AG09319 (cell line): ENCODE data around the gene BAZ1B.

Experiments
- DNase-seq: peaks from one replicate; pipeline ENCODE4 v3.0.0-alpha.2; 2010; ENCODE audit warnings: low read depth; ENCODE audit errors: extremely low read depth
- CTCF ChIP-seq: IDR thresholded peaks from 2 replicates; pipeline ENCODE4 v1.5.1; 2011; ENCODE audit warnings: low read depth, mild to moderate bottlenecking, inconsistent platforms, low read length, moderate library complexity

The BAZ1B gene

DNA sequence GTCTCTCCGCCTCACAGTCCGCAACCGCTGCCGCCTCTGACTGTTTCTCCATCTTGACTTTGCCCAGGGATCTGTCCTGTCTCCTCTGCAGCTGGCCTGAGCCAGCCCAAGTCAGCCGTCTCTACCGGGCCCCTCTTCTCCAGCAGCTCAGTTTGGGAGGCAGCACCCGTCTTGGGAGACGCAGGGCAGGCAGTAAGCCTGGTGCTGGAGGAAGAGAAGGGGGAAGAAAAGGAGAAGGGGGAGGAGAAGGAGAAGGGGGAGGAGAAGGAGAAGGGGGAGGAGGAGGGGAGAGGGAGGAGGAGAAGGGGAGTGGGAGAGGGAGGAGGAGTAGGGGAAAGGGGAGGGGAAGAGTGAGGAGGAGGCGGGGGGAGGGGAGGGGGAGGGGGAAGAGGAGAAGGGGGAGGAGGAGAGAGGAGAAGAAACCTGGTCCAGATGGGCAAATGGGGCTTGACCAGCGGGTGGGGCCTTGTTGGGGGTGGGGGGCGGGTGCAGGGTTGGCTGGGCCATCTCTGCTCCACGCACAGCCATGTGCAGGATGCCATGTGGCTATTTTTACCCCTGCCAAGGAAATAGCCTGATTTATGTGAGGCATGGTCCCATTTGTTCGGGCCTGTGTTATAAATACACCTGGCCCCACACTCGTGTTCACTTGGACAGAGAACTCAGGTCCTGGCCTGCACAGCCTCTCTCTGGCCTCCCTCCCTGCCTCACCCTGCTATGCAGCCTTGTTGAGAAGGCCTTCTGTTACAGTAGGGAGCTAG is 124.4 kb downstream of the BAZ1B start:
- DNase-seq = no peak
- no peak for TF ChIP-seq CTCF

- no peak for DNase-seq
- TF ChIP-seq CTCF = no peak
Measured at GRCh38 chr7:73395538-73396503, 126.3 kb downstream of the BAZ1B start.

DNA sequence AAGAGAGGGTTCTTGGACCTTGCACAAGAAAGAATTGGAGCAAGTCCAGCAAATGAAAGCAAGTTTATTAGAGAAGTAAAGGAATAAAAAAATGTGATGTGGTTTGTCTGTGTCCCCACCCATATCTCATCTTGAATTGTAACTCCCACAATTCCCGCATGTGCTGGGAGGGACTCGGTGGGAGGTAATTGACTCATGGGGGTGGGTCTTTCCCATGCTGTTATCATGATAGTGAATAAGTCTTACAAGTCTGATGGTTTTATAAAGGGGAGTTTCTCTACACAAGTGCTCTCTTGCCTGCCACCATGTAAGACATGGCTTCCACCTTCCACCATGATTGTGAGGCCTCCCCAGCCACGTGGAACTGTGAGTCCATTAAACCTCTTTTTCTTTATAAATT is 127.7 kb downstream of the BAZ1B start:
- DNase-seq = no peak
- TF ChIP-seq CTCF = no peak

DNA sequence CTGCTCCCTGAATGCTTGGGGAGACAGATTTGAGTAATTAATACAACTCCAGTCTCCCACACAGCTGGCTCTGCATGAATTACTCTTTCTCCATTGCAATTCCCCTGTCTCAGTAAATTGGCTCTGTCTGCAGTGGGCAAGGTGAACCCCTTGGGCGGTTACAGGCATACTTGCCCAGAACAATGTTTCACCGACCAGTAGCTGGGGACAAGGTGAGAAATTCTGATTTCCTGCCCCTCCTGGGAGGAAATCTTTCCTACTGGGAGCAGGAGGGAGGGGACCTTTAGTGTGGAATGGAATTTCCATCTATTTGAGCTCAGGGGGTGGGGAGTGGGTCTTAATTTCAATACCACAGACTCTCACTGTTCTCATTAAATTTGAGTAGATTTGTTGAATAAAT is 130.7 kb downstream of the BAZ1B start:
- DNase-seq = no peak
- TF ChIP-seq CTCF = no peak
